Measurements from ENCODE around the gene MAP2K5.

DNA sequence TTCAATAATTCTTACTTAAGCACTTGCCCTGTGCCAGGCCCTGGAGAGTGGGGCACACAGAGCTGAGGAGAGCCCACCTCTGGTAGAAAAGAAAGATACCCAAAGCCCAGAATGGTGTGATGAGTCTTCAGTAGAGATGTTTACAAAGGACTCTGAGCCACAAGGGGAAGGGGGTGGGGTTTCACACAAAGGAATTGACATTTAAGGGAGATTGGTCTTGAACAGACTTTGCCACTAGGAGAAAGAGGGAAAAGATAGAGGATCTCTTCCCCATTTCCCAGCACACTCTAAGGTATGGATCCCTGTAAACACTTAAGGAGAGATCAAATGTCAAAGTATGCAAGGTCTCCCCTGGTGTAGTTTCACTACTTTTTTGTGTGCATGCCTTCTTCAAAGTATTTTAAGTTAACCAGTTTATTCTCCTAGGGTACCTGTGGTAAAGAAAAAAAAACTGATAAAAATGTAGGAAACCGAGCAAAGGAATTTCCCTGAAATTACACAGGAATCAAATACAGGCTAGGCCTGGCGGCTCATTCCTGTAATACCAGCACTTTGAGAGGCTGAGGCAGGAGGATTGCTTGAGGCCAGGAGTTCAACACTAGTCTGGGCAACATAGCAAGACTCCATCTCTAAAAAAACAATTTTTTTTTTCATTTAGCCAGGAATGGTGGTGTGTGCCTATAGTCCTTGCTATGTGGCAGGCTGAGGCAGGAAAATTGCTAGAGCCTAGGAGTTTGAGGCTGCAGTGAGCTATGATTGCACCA lies 165.2 kb downstream of the MAP2K5 start:
- TF ChIP-seq CTCF (IDR thresholded peaks at IDR 0.05; ENCODE audit: poor library complexity), result no peak
- no peak for TF ChIP-seq EZH2phosphoT487 (IDR thresholded peaks at IDR 0.05; ENCODE audit: low read depth, severe bottlenecking, unreplicated experiment)
- TF ChIP-seq EZH2 (IDR thresholded peaks at IDR 0.05; ENCODE audit: borderline replicate concordance), result no peak
